Measurements from ENCODE around the gene HOXB5.
A peak's percentile ranks its signal among the peaks of the same experiment; 100 is the strongest.

Gene HOXB5

GRCh38 chr17:48601207-48601538, 7.6 kb upstream of the HOXB5 start:
- H3K36me3 ChIP-seq (ENCODE audit: control insufficient read depth in 1 of 2, insufficient read depth in 2 of 2, low read length in 2 of 2): peaks cover 0 to under 1% of the 10 kb centered on the region in 2 experiments
- peak overlapping the region; percentile 59 for H4K91ac ChIP-seq (ENCODE audit: low read depth, low read length)
- no peak overlapping the region for H3K4ac ChIP-seq (ENCODE audit: low read depth, low read length)
- DNase-seq: no peak
- peak overlapping the region; percentile 67 for H3K27ac ChIP-seq (ENCODE audit: low read depth, low read length)
- H3K4me3 ChIP-seq (ENCODE audit: low read depth, low read length): no peak overlapping the region
- no CpG with 5 or more reads among the region's 4 CpGs for WGBS (ENCODE audit: extremely low coverage, insufficient coverage, insufficient read length)
- H2AK5ac ChIP-seq (ENCODE audit: low read length): no peak overlapping the region
- H3K4me2 ChIP-seq (ENCODE audit: low read length): peak overlapping the region; percentile 9
- peak overlapping the region; percentile 4 for H2BK12ac ChIP-seq (ENCODE audit: low read length)
- H3K23ac ChIP-seq (ENCODE audit: low read length): no peak overlapping the region
- no peak overlapping the region for H4K8ac ChIP-seq (ENCODE audit: low read depth, low read length)
- peaks cover 31 to 43% of the 10 kb centered on the region in 2 experiments for H3K4me1 ChIP-seq (ENCODE audit: control insufficient read depth in 1 of 2, insufficient read depth in 2 of 2, low read length in 2 of 2)
- no peak overlapping the region for H2AFZ ChIP-seq (ENCODE audit: insufficient read depth, low read length, poor library complexity)
- H3K79me2 ChIP-seq (ENCODE audit: control insufficient read depth, insufficient read depth, low read length, poor library complexity): peaks cover 5% of the 10 kb centered on the region
- H3K9ac ChIP-seq (ENCODE audit: low read length): no peak overlapping the region
- peak overlapping the region; percentile 8 for H2BK120ac ChIP-seq (ENCODE audit: insufficient read depth, low read length, poor library complexity)
- no peaks in the 10 kb centered on the region for H3K9me3 ChIP-seq (ENCODE audit: insufficient read depth, low read depth, low read length)
- H3K14ac ChIP-seq (ENCODE audit: low read length): no peak overlapping the region
- H3K79me1 ChIP-seq (ENCODE audit: low read length): peaks cover 23% of the 10 kb centered on the region
- H2BK5ac ChIP-seq (ENCODE audit: low read depth, low read length, poor library complexity): peak overlapping the region; percentile 16
- H3K18ac ChIP-seq (ENCODE audit: low read length): no peak overlapping the region
- peaks cover 35% of the 10 kb centered on the region for H3K27me3 ChIP-seq (ENCODE audit: insufficient read depth, low read length)
- H4K12ac ChIP-seq (ENCODE audit: low read depth, low read length): no peak overlapping the region

DNA sequence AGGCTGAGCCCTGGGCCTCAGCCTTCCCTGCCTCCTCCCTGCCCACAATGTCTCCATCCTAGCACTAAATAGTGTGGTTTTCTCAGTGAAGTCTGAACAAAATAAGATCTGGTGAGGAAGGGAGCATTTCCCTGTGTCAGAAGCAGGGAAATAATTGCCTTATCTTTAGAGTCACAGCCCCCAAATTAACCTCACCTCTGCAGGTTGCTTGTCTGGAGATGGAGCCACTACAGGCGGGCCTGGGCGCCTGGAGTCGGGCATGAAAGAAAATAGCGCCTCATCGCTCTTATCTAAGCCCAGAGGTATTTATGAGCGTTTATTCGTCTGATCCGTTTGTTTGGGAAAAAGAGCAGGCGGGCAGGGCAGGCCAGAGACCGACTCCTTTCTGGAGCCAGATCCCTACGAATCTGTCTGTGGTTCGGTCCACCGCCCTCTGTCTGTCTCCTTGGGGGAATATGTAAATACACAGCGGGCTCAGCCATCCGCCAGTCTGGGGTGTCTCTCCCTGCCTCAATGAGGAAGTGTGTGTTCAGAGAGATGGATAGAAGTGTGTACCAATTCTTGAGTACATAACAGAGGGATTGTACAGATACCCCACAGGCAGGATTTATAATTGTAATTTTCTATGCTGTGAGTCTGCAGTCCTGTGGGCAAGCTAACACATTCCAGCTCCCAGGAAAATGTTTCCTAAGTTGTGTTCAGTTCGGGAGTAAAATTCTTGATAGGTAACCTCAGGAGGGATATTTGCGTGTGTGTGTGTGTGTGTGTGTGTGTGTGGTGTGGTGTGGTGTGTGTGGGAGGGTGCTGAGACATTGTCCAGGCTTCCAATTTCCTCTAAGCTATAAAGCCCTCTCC, 6.9 kb upstream of the HOXB5 start:
- Histone ChIP-seq H2BK120ac (ENCODE audit: insufficient read depth, low read length, poor library complexity) (no peak overlapping the region), H2BK5ac (ENCODE audit: low read depth, low read length, poor library complexity) (peak overlapping the region; percentile 16), H3K9me3 (ENCODE audit: insufficient read depth, low read depth, low read length) (no peaks in the 10 kb centered on the region), H2AFZ (ENCODE audit: insufficient read depth, low read length, poor library complexity) (no peak overlapping the region), H3K4ac (ENCODE audit: low read depth, low read length) (no peak overlapping the region), H3K27ac (ENCODE audit: low read depth, low read length) (peak overlapping the region; percentile 67), H4K91ac (ENCODE audit: low read depth, low read length) (no peak overlapping the region), H2AK5ac (ENCODE audit: low read length) (no peak overlapping the region), H3K79me1 (ENCODE audit: low read length) (peaks cover 23% of the 10 kb centered on the region), H3K23ac (ENCODE audit: low read length) (no peak overlapping the region), H3K79me2 (ENCODE audit: control insufficient read depth, insufficient read depth, low read length, poor library complexity) (peaks cover 8% of the 10 kb centered on the region), H3K9ac (ENCODE audit: low read length) (no peak overlapping the region), H3K36me3 (ENCODE audit: control insufficient read depth in 1 of 2, insufficient read depth in 2 of 2, low read length in 2 of 2) (peaks cover 0 to 4% of the 10 kb centered on the region in 2 experiments), H3K27me3 (ENCODE audit: insufficient read depth, low read length) (peaks cover 30% of the 10 kb centered on the region), H4K8ac (ENCODE audit: low read depth, low read length) (no peak overlapping the region), H4K12ac (ENCODE audit: low read depth, low read length) (no peak overlapping the region), H3K14ac (ENCODE audit: low read length) (no peak overlapping the region), H2BK12ac (ENCODE audit: low read length) (no peak overlapping the region), H3K4me1 (ENCODE audit: control insufficient read depth in 1 of 2, insufficient read depth in 2 of 2, low read length in 2 of 2) (peaks cover 34 to 47% of the 10 kb centered on the region in 2 experiments), H3K18ac (ENCODE audit: low read length) (no peak overlapping the region), H3K4me2 (ENCODE audit: low read length) (peak overlapping the region; percentile 26), H3K4me3 (ENCODE audit: low read depth, low read length) (no peak overlapping the region)
- no CpG with 5 or more reads among the region's 17 CpGs for WGBS (ENCODE audit: extremely low coverage, insufficient coverage, insufficient read length)
- DNase-seq: no peak

GRCh38 chr17:48599354-48599753, 5.8 kb upstream of the HOXB5 start:
- Histone ChIP-seq H3K4me2 (ENCODE audit: low read length) (no peak overlapping the region), H4K8ac (ENCODE audit: low read depth, low read length) (no peak overlapping the region), H3K14ac (ENCODE audit: low read length) (no peak overlapping the region), H2BK120ac (ENCODE audit: insufficient read depth, low read length, poor library complexity) (peak overlapping the region; percentile 6), H2BK12ac (ENCODE audit: low read length) (peak overlapping the region; percentile 16), H3K79me2 (ENCODE audit: control insufficient read depth, insufficient read depth, low read length, poor library complexity) (peaks cover 8% of the 10 kb centered on the region), H3K9me3 (ENCODE audit: insufficient read depth, low read depth, low read length) (no peaks in the 10 kb centered on the region), H3K9ac (ENCODE audit: low read length) (no peak overlapping the region), H4K12ac (ENCODE audit: low read depth, low read length) (no peak overlapping the region), H3K4me3 (ENCODE audit: low read depth, low read length) (no peak overlapping the region), H2AFZ (ENCODE audit: insufficient read depth, low read length, poor library complexity) (no peak overlapping the region), H3K18ac (ENCODE audit: low read length) (peak overlapping the region; percentile 26), H3K4ac (ENCODE audit: low read depth, low read length) (no peak overlapping the region), H3K36me3 (ENCODE audit: control insufficient read depth in 1 of 2, insufficient read depth in 2 of 2, low read length in 2 of 2) (peaks cover 3 to 10% of the 10 kb centered on the region in 2 experiments), H3K23ac (ENCODE audit: low read length) (no peak overlapping the region), H3K79me1 (ENCODE audit: low read length) (peaks cover 25% of the 10 kb centered on the region), H3K27ac (ENCODE audit: low read depth, low read length) (peak overlapping the region; percentile 42), H2BK5ac (ENCODE audit: low read depth, low read length, poor library complexity) (peak overlapping the region; percentile 13), H3K27me3 (ENCODE audit: insufficient read depth, low read length) (peaks cover 19% of the 10 kb centered on the region), H3K4me1 (ENCODE audit: control insufficient read depth in 1 of 2, insufficient read depth in 2 of 2, low read length in 2 of 2) (peaks cover 34 to 53% of the 10 kb centered on the region in 2 experiments), H4K91ac (ENCODE audit: low read depth, low read length) (peak overlapping the region; percentile 10), H2AK5ac (ENCODE audit: low read length) (no peak overlapping the region)
- WGBS (ENCODE audit: extremely low coverage, insufficient coverage, insufficient read length): no CpG with 5 or more reads among the region's 5 CpGs
- no peak for DNase-seq

GRCh38 chr17:48598736-48599135, 5.2 kb upstream of the HOXB5 start:
- Histone ChIP-seq H2BK120ac (ENCODE audit: insufficient read depth, low read length, poor library complexity) (peak overlapping the region; percentile 14), H2AK5ac (ENCODE audit: low read length) (no peak overlapping the region), H3K79me1 (ENCODE audit: low read length) (peaks cover 27% of the 10 kb centered on the region), H3K23ac (ENCODE audit: low read length) (no peak overlapping the region), H4K8ac (ENCODE audit: low read depth, low read length) (no peak overlapping the region), H3K9me3 (ENCODE audit: insufficient read depth, low read depth, low read length) (no peaks in the 10 kb centered on the region), H3K4ac (ENCODE audit: low read depth, low read length) (peak overlapping the region; percentile 0), H3K79me2 (ENCODE audit: control insufficient read depth, insufficient read depth, low read length, poor library complexity) (peaks cover 8% of the 10 kb centered on the region), H3K14ac (ENCODE audit: low read length) (peak overlapping the region; percentile 3), H3K27me3 (ENCODE audit: insufficient read depth, low read length) (peaks cover 14% of the 10 kb centered on the region), H3K4me1 (ENCODE audit: control insufficient read depth in 1 of 2, insufficient read depth in 2 of 2, low read length in 2 of 2) (peaks cover 31 to 48% of the 10 kb centered on the region in 2 experiments), H3K4me3 (ENCODE audit: low read depth, low read length) (no peak overlapping the region), H4K91ac (ENCODE audit: low read depth, low read length) (peak overlapping the region; percentile 84), H4K12ac (ENCODE audit: low read depth, low read length) (no peak overlapping the region), H2BK5ac (ENCODE audit: low read depth, low read length, poor library complexity) (no peak overlapping the region), H3K4me2 (ENCODE audit: low read length) (peak overlapping the region; percentile 84), H3K18ac (ENCODE audit: low read length) (peak overlapping the region; percentile 8), H2BK12ac (ENCODE audit: low read length) (peak overlapping the region; percentile 1), H3K27ac (ENCODE audit: low read depth, low read length) (no peak overlapping the region), H3K36me3 (ENCODE audit: control insufficient read depth in 1 of 2, insufficient read depth in 2 of 2, low read length in 2 of 2) (peaks cover 3 to 10% of the 10 kb centered on the region in 2 experiments), H3K9ac (ENCODE audit: low read length) (no peak overlapping the region), H2AFZ (ENCODE audit: insufficient read depth, low read length, poor library complexity) (no peak overlapping the region)
- no CpG with 5 or more reads among the region's 7 CpGs for WGBS (ENCODE audit: extremely low coverage, insufficient coverage, insufficient read length)
- no peak for DNase-seq

Measured in trophoblast cell (in vitro differentiated cells and primary cell).